ACHN (cell line): ENCODE data around the gene MEN1.
"Not testable (repeated sequence)": the region's sequence is repeated elsewhere in the genome, so short reads cannot be mapped to it uniquely, and the experiment has no call there.

Source experiments
- DNase-seq: peaks from one replicate; pipeline ENCODE4 v3.0.0-alpha.2; 2015
- in situ Hi-C: cut with HindIII; loops from 2 replicates; pipeline ENCODE4 v1.10.0; 2017; ENCODE audit warnings: low sequenced_read_pairs, low pct_ligation_motif_present, low pct_unique_long_range_greater_than_20kb

Gene MEN1

DNA sequence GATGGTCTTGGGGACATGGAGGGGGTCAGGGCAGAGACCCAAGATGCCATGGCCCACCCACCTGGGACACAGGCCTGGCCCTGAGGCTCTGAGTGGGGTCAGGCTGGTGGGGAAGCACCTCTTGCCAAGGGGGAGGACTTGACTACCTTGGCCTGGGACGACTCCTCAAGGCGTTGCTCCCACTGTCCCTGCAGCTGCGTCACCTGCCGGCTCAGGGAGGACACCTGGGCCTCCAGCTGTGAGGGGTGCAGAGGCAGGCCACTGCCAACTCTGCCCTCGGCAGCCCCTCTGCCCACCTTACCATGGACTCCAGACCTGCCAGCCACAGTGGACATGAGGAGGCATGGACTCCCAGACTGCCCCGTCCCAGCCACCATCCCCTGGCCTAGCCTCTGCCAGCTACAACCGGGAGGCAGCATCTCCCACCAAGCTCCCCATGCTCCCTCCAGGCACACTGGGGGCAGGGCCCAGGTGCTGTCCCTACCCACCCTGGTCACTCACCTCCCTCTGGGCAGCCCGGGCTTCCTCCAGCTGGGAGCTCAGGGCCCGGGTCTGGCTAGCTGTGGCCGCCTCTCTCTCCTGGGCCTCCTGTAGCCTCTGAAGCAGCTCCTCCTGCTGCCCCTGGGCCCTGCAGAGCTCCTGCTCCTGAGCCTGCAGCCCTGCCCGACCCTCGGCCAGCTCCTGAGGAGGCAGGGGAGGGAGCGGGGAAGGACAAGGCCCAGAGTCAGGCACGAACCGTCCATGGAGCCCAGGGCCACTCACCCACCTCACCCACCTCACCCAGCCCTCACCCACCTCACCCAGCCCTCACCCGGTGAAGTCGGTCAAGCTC is 25.5 kb upstream of the MEN1 start:
- no peak for DNase-seq
- in situ Hi-C loops = no loop called here

- peak; percentile 80 for DNase-seq
- in situ Hi-C loops = no loop called here
Observed at GRCh38 chr11:64834723-64835615, 24.6 kb upstream of the MEN1 start.

- no peak for DNase-seq
- in situ Hi-C loops = no loop called here
Observed at GRCh38 chr11:64834031-64834722, 23.8 kb upstream of the MEN1 start.

DNA sequence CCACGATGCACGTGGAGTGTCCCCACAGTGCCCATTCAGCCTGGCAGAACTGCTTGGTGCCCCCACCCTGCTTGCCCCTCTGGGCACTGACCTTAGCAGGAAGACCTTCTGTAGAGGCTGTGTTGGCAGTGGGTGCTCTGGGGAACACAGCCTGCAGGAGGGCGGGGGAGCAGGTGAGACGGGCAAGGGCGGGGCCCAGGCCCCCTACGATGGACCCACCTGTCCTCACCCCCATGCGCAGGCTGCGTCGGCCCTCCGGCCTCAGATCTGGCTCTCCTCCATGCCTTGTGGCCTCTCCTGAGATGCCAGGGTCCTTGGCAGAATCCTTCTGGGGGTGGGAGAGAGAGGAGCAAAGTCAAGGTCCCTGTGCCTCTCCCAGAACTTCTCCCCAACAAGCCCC is 23.2 kb upstream of the MEN1 start:
- no peak for DNase-seq
- in situ Hi-C loops = no loop called here

GRCh38 chr11:64833198-64833502 is 22.8 kb upstream of the MEN1 start:
- in situ Hi-C loops = no loop called here
- DNase-seq = no peak

GRCh38 chr11:64832467-64833197 is 22.3 kb upstream of the MEN1 start:
- no peak for DNase-seq
- in situ Hi-C loops = no loop called here

- in situ Hi-C loops = no loop called here
- DNase-seq = no peak
Observed at GRCh38 chr11:64831411-64831891, 21.1 kb upstream of the MEN1 start.

- in situ Hi-C loops = no loop called here
- no peak for DNase-seq
Observed at GRCh38 chr11:64829536-64830251, 19.3 kb upstream of the MEN1 start.

GRCh38 chr11:64827451-64827839 is 17.1 kb upstream of the MEN1 start:
- DNase-seq = no peak
- in situ Hi-C loops = no loop called here

DNA sequence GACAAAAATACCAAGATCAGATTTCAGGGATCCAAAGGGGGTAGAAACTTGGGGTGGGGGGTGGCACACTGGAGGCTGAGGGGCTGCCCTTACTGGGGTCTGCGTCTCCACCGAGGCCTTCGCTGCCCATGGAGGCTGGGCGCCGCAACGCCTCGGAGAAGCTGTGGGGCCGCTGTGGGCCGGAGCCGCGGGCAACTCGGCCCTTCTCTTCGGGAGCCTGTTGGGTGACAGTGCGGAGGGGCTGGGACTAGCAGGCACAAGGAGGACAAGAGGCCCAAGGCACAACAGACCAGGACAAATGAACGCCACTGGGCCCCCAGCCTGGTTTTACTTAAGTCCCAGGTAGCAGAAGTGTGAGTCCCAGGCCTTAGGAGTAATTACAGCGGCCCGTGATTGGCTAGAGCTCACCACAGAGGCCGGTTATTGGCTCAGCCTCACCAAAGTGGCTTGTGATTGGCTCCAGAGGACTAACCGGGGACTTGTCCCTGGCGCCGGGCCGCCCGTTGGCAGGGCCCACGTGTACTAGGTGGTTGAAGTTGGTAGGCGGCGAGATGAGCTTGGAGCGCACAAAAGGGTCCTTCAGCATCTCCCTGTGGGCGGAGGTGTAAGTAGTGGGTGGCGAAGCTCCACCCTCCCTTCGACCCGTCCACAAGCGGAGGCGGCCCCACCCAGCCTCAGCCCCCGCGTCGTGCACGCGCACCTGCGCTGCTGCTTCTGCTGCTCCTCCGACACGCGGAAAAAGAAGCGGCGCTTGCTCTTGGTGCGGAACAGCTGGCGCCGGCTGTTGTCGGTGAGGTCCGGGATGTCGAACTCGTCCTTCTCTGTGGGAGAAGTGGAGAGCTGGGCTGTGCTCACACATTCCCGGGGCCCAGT is 16.5 kb upstream of the MEN1 start:
- no peak for DNase-seq
- in situ Hi-C loops = no loop called here

DNA sequence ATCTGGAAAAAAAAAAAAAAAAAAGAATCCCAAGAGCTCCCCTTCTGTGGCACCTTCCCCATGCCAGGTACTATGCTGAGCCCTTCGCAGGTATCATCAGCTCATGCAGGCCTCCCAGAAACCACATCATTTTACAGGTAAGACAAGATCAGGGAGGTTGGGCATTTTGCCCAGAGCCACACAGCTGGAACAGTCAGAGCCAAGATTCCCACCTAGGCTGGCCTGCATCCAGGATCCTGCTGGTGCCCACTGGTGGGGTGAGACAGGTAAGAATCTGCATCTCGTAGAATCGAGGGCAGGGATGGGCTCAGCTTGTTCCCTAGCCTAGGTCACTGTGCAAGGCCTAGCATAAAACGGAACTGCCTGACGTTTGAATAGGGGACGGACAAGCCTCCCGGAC is 15.7 kb upstream of the MEN1 start:
- in situ Hi-C loops = no loop called here
- no peak for DNase-seq

DNA sequence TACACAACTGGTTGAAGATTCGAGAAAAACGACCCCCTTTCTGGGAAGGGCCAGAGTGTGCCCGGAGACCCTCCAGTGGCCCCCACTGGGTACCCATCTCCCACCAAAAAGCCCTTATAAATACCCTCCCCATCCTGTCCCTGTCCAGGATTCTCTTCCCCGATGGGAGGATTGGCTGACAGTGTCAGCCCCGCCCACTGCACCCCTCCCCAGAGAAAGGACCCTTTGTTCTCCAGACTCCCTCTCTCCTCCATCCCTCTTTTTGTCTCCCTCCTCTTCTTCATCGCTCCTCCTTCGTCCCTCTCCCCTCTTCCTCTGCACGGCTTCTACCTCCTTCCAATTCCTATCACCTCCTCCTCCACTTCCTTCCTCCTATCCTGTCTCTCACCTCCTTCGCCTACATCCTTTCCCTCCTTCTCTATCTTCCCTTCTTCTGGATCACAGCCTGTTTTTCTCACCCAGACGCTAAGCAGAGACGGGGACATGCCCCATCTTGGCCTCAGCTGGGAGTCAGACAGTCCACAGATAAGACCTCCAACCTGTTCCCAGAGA is 13.3 kb upstream of the MEN1 start:
- in situ Hi-C loops = no loop called here
- no peak for DNase-seq

- in situ Hi-C loops = no loop called here
- no peak for DNase-seq
Observed at GRCh38 chr11:64817476-64817875, 7.1 kb upstream of the MEN1 start.

- in situ Hi-C loops, DNase-seq: not testable (repeated sequence)
Observed at GRCh38 chr11:64815433-64815832, 5.1 kb upstream of the MEN1 start.

DNA sequence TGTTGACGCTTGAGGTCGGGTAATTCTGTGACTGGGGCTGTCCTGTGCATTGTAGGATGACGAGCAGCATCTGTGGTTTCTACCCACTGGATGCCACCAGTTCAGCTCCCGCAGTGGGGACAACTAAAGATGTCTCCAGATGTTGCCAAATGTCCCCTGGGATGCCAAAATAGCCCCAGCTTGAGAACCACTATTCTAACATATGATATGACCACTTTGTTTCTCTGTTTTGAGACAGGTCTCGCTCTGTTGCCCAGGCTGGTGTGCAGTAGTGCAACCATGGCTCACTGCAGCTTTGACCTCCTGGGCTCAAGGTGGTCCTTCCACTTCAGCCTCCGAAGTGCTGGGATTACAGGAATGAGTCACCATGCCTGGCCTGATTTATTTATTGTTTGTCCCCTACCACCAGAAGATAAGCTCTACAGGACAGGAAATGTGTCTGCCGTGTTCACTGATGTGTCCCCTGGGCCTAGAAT is 4.4 kb upstream of the MEN1 start:
- in situ Hi-C loops = no loop called here
- no peak for DNase-seq

GRCh38 chr11:64813826-64814225 is 3.5 kb upstream of the MEN1 start:
- in situ Hi-C loops = no loop called here
- DNase-seq = no peak

GRCh38 chr11:64810891-64811272 is 531 bp upstream of the MEN1 start:
- no peak for DNase-seq
- in situ Hi-C loops = no loop called here
